Lower lobe of right lung (tissue), 2 donors: ENCODE data around the gene UMPS. TPM values are rescaled to one million over a fixed set of nuclear protein-coding genes. Genes with fewer than 3 reads are reported as not detected.

ENCODE experiments used
- ATAC-seq, 2 donors: fragments of 200-7000 bp; cut with Tn5 transposase; one replicate each; pipeline ENCODE4 v1.9.1; 2020 to 2022; ENCODE audit warnings: mild to moderate bottlenecking in 2 of 2, moderate library complexity in 2 of 2
- DNase-seq: peaks from one replicate; pipeline ENCODE4 v3.0.0-alpha.2; 2020
- H3K27ac ChIP-seq: fragments of 200-600 bp; one replicate; pipeline ENCODE4 v1.8.0; 2022
- H3K27me3 ChIP-seq: fragments of 200-600 bp; one replicate; pipeline ENCODE4 v1.8.0; 2022; ENCODE audit warnings: low read depth
- H3K36me3 ChIP-seq: fragments of 200-600 bp; one replicate; pipeline ENCODE4 v1.8.0; 2022; ENCODE audit warnings: mild to moderate bottlenecking
- H3K4me1 ChIP-seq: fragments of 200-600 bp; one replicate; pipeline ENCODE4 v1.8.0; 2022
- H3K4me3 ChIP-seq: fragments of 200-600 bp; one replicate; pipeline ENCODE4 v1.8.0; 2022; ENCODE audit warnings: mild to moderate bottlenecking
- H3K9me3 ChIP-seq: fragments of 200-600 bp; one replicate; pipeline ENCODE4 v1.8.0; 2022
- intact Hi-C: fragments of 100-400 bp; cut with DNase I; formaldehyde crosslinking; loops from one replicate; pipeline ENCODE4 v1.11.0; 2022
- total RNA-seq: library from RNA; stranded (reverse); fragmentation: NEBNext Ultra II Directional; extraction: Animal tissue kit (Norgen Biotek cat#: 25700); gene quantifications from one replicate; pipeline ENCODE4 v1.2.1, GENCODE V29; 2021
- TF ChIP-seq, protein P1 (sequence below): fragments of 200-600 bp; IDR thresholded peaks from one replicate; pipeline ENCODE4 v1.8.0; 2022; ENCODE audit warnings: antibody characterized with exemption, mild to moderate bottlenecking
- donor health status: DM: no; HTN: yes; CAD: no; lungs with severe emphysema.

UMPS gene
- total RNA-seq, 1 donor from 2014 or later, result 27.8 TPM

- no peak for DNase-seq
- no peaks in the 10 kb centered on the region for H3K9me3 ChIP-seq
- H3K4me3 ChIP-seq, result no peak overlapping the region
- peaks cover 48% of the 10 kb centered on the region for H3K4me1 ChIP-seq
- no peaks in the 10 kb centered on the region for H3K27me3 ChIP-seq
- intact Hi-C loops, result no loop called here
- ATAC-seq, result no peak
- H3K36me3 ChIP-seq, result peaks cover 5% of the 10 kb centered on the region
- TF ChIP-seq, protein P1, sequence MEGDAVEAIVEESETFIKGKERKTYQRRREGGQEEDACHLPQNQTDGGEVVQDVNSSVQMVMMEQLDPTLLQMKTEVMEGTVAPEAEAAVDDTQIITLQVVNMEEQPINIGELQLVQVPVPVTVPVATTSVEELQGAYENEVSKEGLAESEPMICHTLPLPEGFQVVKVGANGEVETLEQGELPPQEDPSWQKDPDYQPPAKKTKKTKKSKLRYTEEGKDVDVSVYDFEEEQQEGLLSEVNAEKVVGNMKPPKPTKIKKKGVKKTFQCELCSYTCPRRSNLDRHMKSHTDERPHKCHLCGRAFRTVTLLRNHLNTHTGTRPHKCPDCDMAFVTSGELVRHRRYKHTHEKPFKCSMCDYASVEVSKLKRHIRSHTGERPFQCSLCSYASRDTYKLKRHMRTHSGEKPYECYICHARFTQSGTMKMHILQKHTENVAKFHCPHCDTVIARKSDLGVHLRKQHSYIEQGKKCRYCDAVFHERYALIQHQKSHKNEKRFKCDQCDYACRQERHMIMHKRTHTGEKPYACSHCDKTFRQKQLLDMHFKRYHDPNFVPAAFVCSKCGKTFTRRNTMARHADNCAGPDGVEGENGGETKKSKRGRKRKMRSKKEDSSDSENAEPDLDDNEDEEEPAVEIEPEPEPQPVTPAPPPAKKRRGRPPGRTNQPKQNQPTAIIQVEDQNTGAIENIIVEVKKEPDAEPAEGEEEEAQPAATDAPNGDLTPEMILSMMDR, result no peak
- no peak overlapping the region for H3K27ac ChIP-seq
Measured at GRCh38 chr3:124777762-124778470, 47.7 kb downstream of the UMPS start.

DNA sequence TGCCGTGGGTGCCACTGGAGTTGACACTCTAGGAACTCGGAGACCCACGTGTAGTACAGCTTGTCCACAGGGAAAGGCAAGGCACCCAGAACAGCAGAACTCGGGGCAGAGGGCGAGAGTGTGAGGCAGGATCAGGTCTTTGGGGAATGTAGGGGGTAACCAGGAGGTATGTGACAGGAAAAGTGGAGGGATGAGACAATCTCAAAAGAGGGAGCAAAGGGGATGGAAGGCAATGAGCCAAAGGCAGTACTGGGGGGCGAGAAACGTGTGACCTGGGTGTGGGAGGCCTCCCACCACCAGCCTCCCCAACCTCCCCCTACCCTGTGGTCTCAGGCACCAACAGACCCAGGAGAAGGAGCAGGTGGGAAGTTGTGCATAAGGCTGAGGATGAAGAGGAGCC lies 48.9 kb downstream of the UMPS start:
- ATAC-seq (no peak), DNase-seq (no peak)
- no peak overlapping the region for H3K4me3 ChIP-seq
- H3K27me3 ChIP-seq, result no peaks in the 10 kb centered on the region
- TF ChIP-seq, protein P1, result no peak
- peaks cover 36% of the 10 kb centered on the region for H3K4me1 ChIP-seq
- H3K27ac ChIP-seq, result peak overlapping the region; percentile 82
- H3K36me3 ChIP-seq, result no peaks in the 10 kb centered on the region
- intact Hi-C loops, result no loop called here
- no peaks in the 10 kb centered on the region for H3K9me3 ChIP-seq

GRCh38 chr3:124779751-124780191 lies 49.5 kb downstream of the UMPS start:
- H3K4me3 ChIP-seq, result no peak overlapping the region
- peaks cover 29% of the 10 kb centered on the region for H3K4me1 ChIP-seq
- DNase-seq, result no peak

DNA sequence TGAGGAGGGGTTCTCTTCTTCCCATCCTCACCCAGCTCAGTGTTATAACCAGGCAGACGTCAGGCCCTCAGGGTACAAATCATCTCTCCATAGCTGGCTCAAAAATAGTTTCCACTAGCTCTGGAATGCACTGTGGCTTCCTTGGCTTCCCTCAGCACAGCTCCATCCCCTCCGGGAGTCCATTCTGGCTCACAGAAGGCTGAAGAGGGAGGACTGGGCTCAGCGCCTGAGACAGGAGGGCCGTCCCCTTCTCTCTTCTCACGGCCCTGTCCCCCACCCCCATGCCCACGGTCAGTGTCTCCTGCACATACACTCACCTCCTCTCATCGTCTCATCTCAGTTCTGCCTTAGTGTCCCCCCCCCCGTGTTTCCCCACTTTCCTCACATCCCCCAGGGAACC lies 50.1 kb downstream of the UMPS start:
- peaks cover 26% of the 10 kb centered on the region for H3K4me1 ChIP-seq
- no peaks in the 10 kb centered on the region for H3K27me3 ChIP-seq
- peak overlapping the region; percentile 82 for H3K27ac ChIP-seq
- no peak overlapping the region for H3K4me3 ChIP-seq
- peaks cover 4% of the 10 kb centered on the region for H3K36me3 ChIP-seq
- intact Hi-C loops, result no loop called here
- ATAC-seq, result peak; percentile 56 to 68
- no peak for DNase-seq
- no peaks in the 10 kb centered on the region for H3K9me3 ChIP-seq
- TF ChIP-seq, protein P1, result no peak

More at GRCh38 chr3:124779751-124780191, 49.5 kb downstream of the UMPS start:
- no peaks in the 10 kb centered on the region for H3K9me3 ChIP-seq
- H3K27ac ChIP-seq, result peak overlapping the region; percentile 82
- TF ChIP-seq, protein P1, result no peak
- H3K27me3 ChIP-seq, result no peaks in the 10 kb centered on the region
- ATAC-seq, result peak in 1 of 2 donors; percentile 3
- intact Hi-C loops, result no loop called here
- peaks cover 4% of the 10 kb centered on the region for H3K36me3 ChIP-seq

DNA sequence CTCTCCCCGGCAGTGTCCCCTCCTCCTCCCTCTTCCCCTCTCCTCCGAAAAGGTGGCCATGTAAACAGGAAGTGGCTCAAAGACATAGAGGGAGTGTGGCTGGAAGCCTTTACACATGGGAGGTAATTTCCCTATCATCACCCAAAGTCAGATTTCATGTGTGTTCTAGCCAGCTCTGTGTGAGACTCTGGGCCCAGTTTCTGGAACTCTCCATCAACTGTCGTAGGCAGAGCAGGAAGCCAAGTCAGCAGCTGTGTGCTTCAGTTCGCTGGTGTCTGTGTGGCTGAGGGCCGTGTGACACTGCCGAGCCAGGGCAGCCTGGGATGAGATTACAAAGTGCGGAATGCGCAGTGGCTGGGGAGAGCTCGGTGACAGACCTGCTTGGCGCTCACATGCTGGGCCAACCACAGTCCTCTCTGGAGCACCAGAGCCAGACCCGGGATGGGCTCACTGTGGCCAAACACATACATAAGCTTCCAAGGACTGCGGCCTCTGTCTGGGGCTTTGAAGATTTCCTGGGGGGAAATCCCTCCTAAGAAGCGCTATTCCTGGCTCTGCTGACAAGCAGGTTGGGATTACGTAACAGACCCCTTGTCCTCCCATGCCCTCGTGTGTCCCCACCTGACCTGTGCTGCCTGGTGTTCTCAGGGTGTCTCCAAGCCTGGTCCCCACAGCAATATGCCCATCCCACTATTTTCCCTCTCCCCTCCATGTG lies 50.7 kb downstream of the UMPS start:
- Histone ChIP-seq H3K9me3 (no peaks in the 10 kb centered on the region), H3K36me3 (peaks cover 4% of the 10 kb centered on the region), H3K27me3 (no peaks in the 10 kb centered on the region), H3K4me1 (peaks cover 28% of the 10 kb centered on the region), H3K27ac (peak overlapping the region; percentile 82), H3K4me3 (no peak overlapping the region)
- TF ChIP-seq, protein P1, result no peak
- ATAC-seq, result peak; percentile 82
- DNase-seq, result peak; percentile 61
- intact Hi-C loops, result no loop called here
